Stimulated activated CD8-positive, alpha-beta memory T cell treated with anti-CD3 and anti-CD28 coated beads, Interleukin-15, amount 100 ng/mL, for 24 hours (primary cell): ENCODE results near the gene KRT33A.

Experiments
- DNase-seq: peaks from one replicate; pipeline ENCODE4 v3.0.0-alpha.2; 2020; ENCODE audit warnings: low read depth

Gene KRT33A

DNA sequence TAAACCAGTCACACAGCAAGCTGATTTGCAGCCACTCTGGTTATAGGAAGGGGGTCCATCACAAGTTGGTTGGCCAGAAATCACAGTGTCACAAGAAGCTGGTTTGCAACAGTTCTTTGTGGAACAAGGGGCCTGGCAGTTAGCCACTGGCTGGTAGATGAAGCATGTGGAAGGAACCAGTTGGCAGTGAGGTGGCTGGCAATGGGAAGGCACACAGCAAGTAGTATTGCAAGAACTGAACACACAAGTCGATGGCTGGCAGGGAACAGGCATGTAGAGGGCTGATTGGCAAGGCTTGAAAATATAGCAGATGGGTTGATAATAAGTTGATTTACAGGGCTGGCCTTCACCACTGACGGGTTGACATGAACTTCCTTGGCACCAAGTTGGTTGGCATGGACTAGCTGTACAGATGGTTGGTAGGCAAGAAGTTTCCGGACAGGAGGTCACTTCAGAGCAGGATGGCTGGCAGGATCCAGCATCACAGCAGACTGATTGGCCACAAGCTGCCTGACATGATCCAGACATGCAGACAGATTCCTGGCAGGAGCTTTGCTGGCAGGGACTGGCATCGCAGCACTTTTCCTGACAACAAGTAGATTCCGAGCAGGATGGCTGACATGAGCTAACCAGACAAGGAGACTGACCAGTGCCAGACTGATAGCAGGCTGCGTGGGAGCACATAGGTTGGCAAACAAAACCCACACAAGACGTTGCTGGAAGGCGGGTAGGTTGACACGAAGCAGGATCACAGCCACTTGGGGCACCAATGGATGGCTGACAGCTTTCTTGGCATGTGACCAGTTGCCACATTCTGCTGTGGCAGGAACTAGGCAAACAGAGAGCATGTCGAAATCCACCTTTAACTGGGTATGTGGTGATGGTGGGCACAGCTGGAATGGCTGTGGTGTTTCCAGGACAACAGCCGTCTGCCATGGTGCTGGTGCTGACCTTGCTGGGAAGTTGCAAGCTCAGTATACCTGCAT, 48.4 kb downstream of the KRT33A start, which contains the start of gene KRTAP29-1:
KRTAP29-1 (minus strand) TSS at position 936 of the 986 bp plus-strand sequence; CDS start at position 936, 0 bp downstream.
- no peak for DNase-seq

GRCh38 chr17:41301204-41301790, 49.3 kb downstream of the KRT33A start:
- no peak for DNase-seq

DNA sequence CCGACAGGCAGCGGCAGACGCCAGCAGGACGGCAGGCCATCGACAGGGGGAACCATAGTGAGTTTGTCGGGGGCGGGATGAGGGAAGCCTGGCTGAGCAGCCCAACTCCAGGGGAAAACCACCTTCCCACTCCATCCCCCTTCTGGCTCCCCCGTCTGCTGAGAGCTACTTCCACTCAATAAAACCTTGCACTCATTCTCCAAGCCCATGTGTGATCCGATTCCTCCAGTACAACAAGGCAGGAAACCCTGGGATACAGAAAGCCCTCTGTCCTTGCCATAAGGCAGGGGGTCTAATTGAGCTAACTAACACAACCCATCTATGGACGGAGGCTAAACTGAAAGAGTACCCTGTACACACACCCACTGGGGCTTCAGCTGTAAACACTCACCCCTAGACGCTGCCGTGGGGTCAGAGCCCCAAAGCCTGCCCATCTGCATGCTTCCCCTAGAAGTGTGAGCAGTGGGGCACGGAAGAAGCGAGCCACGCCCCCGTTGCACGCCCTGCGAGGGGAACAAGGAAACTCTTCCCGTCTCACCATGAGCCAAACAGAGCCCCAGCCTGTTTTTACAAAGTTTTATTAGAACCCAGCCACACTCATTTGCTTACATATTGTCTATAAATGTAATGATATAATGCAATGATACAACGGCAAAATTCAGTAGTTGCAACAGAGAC, 52.0 kb downstream of the KRT33A start:
- no peak for DNase-seq

- no peak for DNase-seq
These were observed 53.8 kb downstream of the KRT33A start for GRCh38 chr17:41296846-41297245.
